Measurements from ENCODE around the gene CMKLR1.

The CMKLR1 gene, protein sequence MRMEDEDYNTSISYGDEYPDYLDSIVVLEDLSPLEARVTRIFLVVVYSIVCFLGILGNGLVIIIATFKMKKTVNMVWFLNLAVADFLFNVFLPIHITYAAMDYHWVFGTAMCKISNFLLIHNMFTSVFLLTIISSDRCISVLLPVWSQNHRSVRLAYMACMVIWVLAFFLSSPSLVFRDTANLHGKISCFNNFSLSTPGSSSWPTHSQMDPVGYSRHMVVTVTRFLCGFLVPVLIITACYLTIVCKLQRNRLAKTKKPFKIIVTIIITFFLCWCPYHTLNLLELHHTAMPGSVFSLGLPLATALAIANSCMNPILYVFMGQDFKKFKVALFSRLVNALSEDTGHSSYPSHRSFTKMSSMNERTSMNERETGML

DNA sequence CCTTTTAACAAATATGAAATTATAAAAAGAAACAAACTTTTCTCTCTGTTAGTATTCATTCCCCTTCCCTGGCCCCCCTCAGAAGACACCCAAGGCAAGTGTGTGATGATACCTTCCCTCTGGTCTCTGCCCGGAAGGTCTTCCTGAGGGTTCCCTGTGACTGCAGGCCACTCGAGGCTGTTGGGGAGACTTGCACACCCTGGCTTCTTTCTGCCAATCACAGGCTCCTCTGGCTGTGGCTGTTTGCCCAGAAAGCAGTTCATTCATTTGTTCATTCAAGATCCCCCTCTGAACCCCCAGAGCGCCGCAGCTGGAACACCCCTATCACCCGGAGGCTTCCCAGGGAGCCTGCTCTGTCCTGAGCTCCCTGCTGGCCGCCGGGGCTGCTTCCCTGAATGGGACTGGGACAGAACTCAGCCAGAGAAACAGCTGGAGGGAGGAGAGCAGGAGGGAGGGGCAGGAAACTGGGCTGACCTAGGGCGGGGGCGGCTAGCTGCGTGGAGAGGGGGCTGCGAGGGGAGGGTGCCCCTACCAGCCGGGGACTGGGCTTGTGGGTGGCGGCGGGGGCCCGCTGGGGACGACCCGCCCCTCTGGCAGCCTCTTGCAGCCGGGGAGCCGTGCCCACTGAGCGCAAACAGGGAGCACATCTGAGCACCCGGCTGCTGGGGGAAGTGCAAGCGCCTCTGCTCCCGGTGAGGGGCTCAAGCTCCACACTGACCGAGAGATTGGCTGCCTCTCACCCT lies at the start of gene CMKLR1:
Gene CMKLR1 (minus strand): TSS at position 397 of the 743 bp plus-strand sequence. CDS start 45,720 bp downstream, outside the sequence.
- in situ Hi-C loops (cut with MboI; ENCODE audit: low sequenced_read_pairs) = no loop called here

DNA sequence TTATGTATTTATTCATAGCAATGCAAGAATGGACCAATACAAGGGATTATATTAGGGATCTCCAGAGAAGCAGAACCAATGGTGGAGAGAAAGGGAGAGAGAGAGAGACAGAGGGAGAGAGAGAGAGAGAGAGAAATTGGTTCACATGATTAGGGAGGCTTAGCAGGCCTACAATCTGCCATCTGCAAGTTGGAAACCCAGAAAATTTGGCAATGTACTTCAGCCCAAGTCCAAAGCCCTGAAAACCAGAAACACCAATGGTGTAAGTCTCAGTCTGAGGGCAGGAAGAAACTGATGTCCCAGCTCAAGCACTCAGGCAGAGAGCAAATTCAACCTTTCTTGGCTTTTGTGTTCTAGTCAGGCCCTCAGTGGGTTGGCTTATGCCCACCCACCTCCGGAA lies 48.7 kb upstream of the CMKLR1 start:
- in situ Hi-C loops (cut with MboI; ENCODE audit: low sequenced_read_pairs) = no loop called here

DNA sequence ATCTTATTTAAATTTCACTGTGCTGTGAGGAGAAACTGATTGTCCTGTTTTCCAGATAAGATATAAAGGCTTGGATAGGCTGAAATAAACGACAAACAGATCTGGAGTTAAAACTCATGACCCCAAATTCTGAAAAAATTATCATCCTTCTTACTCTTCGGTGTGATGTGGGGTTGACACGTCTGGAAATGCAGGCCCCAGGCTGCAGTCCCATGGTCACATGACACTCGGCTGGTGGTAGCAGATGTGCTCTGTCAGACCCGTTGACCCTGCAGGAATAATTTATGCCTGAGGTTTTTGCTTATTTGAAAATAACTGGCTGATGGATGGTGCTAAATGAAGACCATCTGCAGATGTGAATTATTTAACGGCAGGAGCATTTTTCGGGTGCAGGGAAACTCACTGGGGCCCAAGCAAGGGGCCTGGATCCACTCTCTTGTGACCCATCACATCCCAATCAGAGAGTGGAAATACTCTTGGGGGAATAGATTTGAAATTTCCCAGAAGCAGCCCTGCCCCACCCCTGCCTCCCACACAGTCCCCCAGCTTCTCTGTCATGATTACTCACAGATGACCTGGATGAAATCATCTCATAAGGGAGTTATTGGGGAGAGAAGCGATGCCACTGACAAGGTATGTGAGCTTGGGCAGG lies 47.7 kb upstream of the CMKLR1 start:
- in situ Hi-C loops (cut with MboI; ENCODE audit: low sequenced_read_pairs) = no loop called here

DNA sequence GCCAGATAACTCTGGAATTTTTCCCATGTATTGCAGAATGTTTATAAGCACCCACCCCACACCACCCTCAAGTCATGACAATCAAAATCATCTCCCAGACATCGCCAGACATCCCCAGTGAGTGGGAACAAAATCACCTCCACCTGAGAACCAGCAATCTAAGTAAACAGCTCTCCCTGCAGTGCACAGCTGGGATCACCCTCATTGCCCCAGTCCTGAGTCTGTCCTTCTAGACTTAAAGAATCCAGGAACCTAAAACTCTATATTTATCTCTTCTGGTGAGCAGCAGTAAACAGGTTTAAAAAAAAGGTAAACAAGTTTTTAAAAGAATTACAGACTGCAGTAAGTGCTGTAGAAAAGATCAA lies 43.3 kb upstream of the CMKLR1 start:
- in situ Hi-C loops (cut with MboI; ENCODE audit: low sequenced_read_pairs) = no loop called here

DNA sequence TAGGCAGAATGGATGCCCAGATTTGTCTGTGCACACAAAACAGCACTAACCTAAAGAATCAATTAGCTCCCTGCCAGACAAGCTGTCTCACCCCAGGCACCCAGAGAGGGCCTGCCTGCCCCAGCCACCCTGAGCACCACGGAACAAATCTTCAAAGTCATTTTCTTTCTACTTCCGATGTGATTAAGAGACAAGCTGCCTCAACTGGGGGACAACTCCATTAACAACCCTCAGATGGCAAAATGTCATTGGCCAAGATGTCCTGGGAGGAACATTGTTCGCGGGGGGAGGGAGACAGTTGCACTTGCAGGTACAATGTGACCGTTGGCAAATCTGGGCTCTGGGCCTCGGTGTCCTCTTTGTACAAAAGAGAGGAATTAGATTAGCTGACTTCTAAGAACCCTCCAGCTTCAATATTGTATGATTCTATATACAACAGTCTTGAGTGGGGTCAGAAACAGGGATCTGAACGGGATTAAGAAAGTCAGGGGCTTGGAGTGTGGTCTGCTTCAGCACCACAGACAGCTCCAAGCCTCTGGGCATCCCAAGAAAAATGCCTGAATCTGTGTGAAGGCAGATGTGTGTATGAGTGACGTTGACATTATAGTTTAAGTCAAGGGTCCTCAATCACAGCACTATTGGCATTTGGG lies 42.8 kb upstream of the CMKLR1 start:
- in situ Hi-C loops (cut with MboI; ENCODE audit: low sequenced_read_pairs) = no loop called here

DNA sequence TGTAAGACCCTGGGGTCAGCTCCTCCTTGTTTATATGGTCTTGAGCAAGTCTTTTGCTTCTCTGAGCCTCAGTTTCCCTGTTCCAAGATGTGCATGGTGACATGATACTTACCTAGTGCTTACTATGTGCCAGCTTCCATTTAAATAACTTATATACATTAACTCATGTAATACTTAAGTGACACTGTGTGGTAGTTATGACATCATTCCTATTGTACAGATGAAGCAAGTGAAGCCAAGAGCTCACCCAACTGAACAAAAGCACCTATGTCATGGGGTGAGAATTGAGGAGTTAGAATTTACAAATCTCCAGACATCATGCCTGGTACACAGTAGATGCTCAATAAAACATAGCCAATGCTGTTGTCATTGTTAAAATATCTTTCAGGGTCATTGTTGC lies 41.3 kb upstream of the CMKLR1 start:
- in situ Hi-C loops (cut with MboI; ENCODE audit: low sequenced_read_pairs) = no loop called here

DNA sequence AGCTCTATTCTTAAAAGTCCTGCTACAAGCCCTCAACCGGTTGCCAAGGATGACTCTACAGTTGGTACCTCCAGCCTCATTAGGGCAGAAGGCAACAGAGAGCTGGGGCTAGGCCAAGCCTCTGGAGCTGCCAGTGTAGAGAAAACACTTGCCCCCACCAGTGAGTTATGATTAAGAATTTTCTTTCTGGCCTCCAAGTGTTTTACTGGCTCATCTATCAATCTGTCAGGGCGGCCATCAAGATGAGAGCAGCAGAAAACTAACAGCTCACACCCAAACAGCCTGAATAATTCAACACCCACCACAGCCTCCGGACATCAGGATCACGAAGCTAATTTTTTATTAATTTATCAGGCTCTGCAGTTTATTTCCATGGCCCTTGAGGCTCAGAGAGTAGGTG lies 40.7 kb upstream of the CMKLR1 start:
- in situ Hi-C loops (cut with MboI; ENCODE audit: low sequenced_read_pairs) = no loop called here

DNA sequence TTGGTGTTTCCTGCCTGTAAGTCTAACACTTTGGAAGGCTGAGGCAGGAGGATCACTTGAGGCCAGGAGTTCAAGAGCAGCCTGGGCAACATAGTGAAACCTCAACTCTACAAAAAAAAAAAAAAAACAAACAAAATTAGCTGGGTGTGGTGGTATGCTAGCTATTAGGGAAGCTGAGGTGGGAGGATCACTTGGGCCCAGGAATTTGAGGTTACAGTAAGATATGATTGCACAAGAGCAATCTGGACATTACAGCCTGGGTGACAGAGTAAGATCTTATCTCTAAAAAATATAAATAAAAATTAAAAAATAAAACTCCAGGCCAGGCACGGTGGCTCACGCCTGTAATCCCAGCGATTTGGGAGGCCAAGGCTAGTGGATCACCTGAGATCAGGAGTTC lies 39.8 kb upstream of the CMKLR1 start:
- in situ Hi-C loops (cut with MboI; ENCODE audit: low sequenced_read_pairs) = no loop called here

DNA sequence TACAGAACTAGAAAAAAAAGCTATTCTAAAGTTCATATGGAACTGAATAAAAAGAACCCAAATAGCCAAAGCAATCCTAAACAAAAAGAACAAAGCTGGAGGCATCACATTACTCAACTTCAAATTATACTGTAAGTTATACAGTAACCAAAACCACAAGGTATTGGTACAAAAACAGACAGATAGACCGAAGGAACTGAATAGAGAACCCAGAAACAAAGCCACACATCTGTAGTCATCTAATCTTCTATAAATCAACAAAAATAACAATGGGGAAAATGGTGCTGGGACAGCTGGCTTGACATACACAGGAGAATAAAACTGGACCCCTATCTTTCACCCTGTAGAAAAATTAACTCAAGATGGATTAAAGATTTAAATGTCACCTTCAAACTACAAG lies 38.1 kb upstream of the CMKLR1 start:
- in situ Hi-C loops (cut with MboI; ENCODE audit: low sequenced_read_pairs) = no loop called here

DNA sequence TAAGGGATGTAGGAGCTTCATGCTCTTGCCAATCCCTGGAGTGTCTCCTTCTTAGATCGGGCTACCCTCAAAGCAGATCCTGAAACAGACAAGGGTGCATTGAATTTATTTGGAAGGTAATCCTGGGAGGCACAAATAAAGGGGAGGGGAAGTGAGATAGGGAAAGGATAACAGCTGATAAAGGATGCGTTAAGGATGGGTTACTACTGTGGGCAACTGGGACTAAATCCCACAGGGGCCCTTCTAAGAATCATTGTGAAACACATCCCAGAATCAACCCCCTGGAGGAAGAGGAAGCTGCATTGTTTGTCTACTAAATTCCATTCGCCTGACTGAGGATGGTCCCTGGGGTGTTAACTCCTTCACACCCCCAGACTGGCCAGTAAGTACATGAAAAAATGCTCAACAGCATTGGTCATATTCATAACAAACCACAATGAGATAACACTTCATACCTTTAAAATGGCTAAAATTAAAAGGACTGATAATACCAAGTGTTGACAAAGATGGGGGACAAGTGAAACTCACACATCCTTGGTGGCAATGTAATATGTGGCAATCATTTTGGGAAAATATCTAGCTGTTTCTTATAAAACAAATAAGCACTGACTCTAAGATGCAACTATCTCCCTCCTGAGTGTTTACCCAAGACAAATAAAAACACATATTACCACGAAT lies 37.0 kb upstream of the CMKLR1 start:
- in situ Hi-C loops (cut with MboI; ENCODE audit: low sequenced_read_pairs) = no loop called here

DNA sequence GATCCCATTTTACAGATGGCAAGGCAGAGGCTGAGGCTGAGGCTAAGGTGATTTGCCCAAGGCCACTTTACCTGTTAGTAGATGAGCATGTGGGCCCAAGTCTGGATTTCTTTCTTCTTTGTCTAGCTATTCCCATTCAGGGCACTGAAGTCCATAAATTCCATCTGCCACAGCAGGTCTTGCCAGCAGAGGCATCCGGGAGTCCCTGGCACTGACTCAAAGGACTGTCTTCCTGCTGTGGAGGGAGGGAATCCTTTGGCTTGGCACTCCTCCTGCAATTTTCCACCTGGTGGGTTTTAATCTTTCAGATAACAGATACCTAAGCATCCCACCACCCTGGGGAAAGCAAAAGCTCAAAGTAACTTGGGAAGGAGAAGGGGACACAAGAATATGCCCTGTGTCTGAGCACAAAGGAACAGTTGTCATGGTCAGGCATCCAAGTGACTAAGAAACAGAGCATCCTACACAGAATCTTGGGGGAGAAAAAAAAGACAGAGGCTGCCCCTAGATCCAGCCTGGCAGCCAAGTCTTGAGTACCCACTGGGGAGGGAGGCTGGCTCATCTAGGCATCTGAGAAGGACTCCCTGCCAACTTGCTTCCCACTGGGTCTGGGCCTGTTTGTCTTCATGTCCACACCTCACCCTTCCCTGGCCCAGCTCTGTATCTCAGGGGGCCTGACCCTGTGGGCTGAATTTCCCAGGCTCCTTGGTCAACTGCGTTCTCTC lies 35.6 kb upstream of the CMKLR1 start:
- in situ Hi-C loops (cut with MboI; ENCODE audit: low sequenced_read_pairs) = no loop called here

DNA sequence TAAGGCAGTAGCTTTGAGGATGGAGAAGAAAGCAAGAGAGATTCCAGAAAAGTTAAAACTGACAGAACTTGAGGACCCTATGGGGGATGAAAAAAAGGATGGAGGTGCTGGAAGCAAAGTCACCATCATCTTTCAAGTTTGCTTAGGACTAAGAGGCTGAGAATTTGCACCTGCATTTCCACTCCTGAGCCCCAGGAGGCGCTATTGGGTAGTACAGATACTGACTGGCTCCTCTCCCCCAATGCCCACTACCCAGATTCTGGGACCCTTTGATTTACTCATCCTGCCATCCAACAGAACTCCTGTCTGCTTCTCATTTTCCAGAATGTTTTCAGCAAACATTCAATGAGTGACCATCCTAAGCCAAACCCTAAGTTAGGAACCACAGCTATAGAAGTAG lies 34.0 kb upstream of the CMKLR1 start:
- in situ Hi-C loops (cut with MboI; ENCODE audit: low sequenced_read_pairs) = no loop called here

DNA sequence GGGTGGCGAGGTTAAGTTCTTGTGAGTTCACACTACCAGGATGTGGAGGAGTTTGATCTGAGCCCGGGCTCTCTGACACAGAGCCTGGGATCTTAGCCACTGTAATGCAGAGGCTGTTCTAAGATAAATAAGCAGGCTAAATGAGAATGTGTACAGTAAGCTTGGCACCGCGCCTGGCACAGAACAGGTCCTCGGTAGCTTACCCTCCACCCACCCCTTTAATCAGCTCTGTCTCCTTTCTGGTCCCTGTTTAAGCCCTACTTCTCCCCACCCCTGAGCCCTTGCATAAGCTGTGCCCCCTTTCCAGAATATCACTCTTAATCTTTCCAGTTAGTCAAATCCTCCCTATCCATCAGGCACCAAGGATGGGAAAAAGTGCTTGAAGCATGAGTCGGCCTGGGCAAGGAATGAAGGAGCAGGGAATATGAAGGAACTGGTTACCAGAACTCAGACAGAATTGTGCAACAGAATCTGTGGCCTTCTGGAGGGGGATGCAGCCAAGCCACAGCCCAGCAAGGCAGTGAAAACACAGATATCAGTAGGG lies 32.8 kb upstream of the CMKLR1 start:
- in situ Hi-C loops (cut with MboI; ENCODE audit: low sequenced_read_pairs) = no loop called here

DNA sequence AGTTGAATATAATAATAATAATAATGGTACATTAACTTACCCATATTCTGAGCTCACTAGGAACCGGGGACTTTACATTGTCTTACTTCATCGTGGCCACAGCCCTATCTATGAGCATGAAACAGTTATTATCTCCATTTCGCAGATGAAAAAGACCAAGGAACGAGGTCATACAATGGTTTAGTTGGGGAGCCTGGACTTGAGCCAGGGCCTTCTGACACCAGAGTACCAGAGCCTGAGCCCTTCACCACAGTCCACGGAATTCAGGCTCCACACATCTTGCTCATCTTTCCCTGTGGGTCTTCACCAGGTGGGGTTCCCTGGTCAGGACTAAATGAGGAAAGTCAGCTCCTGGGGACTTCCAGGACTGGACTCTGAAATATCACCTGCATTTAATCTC lies 31.3 kb upstream of the CMKLR1 start:
- in situ Hi-C loops (cut with MboI; ENCODE audit: low sequenced_read_pairs) = no loop called here

DNA sequence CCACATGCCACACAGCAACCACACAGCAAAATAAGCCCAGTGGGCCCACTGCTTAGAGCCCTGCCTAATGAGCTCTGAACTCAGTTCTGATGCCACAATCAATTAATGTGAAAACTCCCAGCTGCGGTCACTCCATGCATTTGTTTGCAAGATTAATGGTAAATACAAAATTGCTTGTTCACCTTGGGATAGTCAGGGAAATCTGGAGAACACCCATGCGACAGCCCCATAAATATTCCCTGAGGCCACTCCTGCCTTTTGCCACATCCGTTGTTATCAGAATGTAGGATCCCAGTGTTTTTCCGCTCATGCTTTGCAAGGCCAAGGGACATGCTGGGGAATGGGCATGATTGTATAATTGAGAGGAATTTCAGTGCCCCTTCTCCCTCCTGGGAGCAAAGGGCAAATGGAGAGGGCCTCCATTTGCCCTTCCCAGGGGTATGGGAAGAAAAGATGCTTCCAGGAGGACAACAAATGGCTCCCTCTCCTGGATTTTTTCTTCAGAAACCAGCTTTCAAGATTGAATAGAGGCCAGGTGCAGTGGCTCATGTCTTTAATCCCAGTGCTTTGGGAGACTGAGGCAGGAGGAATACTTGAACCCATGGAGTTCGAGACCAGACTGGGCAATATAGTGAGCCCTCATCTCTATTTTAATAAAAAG lies 30.8 kb upstream of the CMKLR1 start:
- in situ Hi-C loops (cut with MboI; ENCODE audit: low sequenced_read_pairs) = no loop called here

DNA sequence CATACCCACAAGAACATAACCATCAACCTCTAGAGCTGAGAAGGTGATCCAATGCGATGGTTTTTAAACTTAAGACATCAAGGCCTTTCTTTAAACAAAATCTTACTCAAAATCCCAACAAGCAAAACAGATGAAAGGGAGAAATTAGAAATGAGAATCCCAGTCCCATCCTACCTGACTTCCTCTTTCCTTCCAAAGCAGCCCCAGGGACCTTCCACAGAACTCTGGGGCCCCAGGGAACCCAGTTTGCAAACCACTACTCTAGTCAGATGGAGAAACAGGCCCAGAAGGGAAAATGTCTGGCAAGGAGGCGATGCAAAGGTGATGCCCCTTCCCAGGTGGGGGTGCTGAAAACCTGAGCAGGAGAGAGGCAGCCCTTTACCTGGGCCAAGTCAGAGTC lies 29.0 kb upstream of the CMKLR1 start:
- in situ Hi-C loops (cut with MboI; ENCODE audit: low sequenced_read_pairs) = no loop called here

DNA sequence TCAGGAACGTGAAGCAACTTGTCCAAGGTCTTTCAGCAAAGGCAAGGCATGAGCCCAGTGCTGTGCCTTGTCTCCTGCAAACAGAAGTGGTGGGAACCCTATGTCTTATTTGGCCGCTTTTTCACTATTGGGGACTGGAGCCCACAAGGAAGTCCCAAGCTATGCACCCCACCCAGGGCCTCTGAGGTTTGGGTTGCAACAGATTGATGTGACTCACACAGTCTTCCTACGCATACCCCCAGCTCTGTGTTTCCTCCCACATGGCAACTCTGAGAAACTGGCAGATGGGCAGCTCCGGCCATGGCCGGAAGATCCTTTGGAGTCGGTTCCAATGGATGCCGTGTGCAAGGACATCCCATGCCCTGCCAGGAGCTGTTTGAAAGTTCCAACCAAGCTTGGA lies 28.3 kb upstream of the CMKLR1 start:
- in situ Hi-C loops (cut with MboI; ENCODE audit: low sequenced_read_pairs) = no loop called here

DNA sequence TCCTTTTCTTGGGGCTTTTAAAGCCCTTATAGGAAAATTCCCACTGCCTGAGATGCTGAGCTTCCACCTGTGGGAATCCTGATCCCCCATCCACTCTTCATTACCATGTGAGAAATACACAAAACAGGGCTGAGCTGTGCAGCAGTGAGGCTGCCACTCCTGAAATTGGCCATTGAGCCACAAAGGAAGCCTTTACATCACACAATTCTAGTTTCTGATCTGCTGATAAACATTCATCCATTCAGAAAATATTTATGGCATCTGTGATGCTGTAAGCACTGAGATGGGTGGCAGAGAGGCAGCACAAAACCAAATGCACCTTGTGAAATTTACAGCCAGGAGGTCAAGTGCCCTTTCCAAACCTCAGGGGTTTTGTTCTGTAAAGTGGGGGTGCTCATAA lies 26.2 kb upstream of the CMKLR1 start:
- in situ Hi-C loops (cut with MboI; ENCODE audit: low sequenced_read_pairs) = no loop called here

DNA sequence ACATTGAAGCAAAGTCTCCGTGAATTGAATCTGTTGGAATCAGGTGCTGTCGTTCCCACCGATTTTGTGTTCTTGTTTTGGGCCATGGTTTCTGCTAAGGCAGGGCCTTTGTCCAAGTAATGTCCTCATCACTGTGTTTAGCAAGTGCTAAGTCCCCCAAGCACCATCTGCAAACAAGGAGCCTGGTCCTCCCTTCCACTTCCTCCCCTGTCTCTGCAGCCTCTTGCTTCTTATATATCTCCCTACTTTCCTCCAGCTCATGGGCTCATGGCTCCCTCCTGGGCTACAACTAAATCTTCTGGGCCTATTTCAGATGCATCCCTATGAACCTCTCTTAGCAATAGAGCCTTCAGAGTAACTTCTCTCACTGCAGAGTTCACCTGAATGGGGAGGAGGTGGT lies 25.8 kb upstream of the CMKLR1 start:
- in situ Hi-C loops (cut with MboI; ENCODE audit: low sequenced_read_pairs) = no loop called here

DNA sequence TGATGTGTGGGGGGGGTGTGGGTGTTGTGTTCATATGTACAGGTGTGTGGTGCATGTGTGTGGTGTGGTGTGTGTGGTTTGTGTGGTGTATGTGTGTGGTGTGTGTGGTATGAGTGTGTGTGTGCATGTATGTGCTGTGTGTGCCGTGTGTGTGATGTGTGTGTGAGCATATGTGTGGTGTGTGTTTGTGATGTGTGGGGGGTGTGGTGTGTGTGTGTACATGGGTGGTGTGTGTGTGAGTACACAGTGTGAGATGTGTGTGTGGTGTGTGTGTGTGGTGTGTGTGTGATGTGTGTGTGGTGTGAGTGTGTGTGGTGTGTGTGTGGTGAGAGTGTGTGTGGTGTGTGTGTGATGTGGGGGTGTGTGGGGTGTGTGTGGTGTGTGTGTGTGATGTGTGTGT lies 24.5 kb upstream of the CMKLR1 start:
- in situ Hi-C loops (cut with MboI; ENCODE audit: low sequenced_read_pairs) = no loop called here

All from HL-60/S4 (cell line).